ENCODE results near the gene AGPAT3.

The AGPAT3 gene

GRCh38 chr21:43866659-43867331 lies 1.8 kb downstream of the AGPAT3 start:
- peak; percentile 68 for ATAC-seq
- Mint-ChIP-seq H3K4me3 (peak overlapping the region; percentile 74), H3K27me3 (no peaks in the 10 kb centered on the region), H3K9me3 (no peaks in the 10 kb centered on the region), H3K4me1 (peaks cover 42% of the 10 kb centered on the region), H3K36me3 (peaks cover 27% of the 10 kb centered on the region), H3K27ac (peak overlapping the region; percentile 87)

GRCh38 chr21:43867332-43867703 lies 2.3 kb downstream of the AGPAT3 start:
- H3K9me3 Mint-ChIP-seq: no peaks in the 10 kb centered on the region
- H3K4me1 Mint-ChIP-seq: peaks cover 43% of the 10 kb centered on the region
- H3K36me3 Mint-ChIP-seq: peaks cover 27% of the 10 kb centered on the region
- H3K27me3 Mint-ChIP-seq: no peaks in the 10 kb centered on the region
- H3K4me3 Mint-ChIP-seq: peak overlapping the region; percentile 74
- peak overlapping the region; percentile 87 for H3K27ac Mint-ChIP-seq
- no peak for ATAC-seq

GRCh38 chr21:43867948-43868347 lies 2.9 kb downstream of the AGPAT3 start:
- H3K9me3 Mint-ChIP-seq: no peaks in the 10 kb centered on the region
- no peak for ATAC-seq
- H3K36me3 Mint-ChIP-seq: peaks cover 33% of the 10 kb centered on the region
- H3K27me3 Mint-ChIP-seq: no peaks in the 10 kb centered on the region
- peaks cover 49% of the 10 kb centered on the region for H3K4me1 Mint-ChIP-seq
- peak overlapping the region; percentile 87 for H3K27ac Mint-ChIP-seq
- H3K4me3 Mint-ChIP-seq: no peak overlapping the region

GRCh38 chr21:43868461-43868860 lies 3.4 kb downstream of the AGPAT3 start:
- H3K4me3 Mint-ChIP-seq: no peak overlapping the region
- H3K36me3 Mint-ChIP-seq: peaks cover 38% of the 10 kb centered on the region
- no peak for ATAC-seq
- H3K9me3 Mint-ChIP-seq: no peaks in the 10 kb centered on the region
- H3K27ac Mint-ChIP-seq: no peak overlapping the region
- peaks cover 53% of the 10 kb centered on the region for H3K4me1 Mint-ChIP-seq
- H3K27me3 Mint-ChIP-seq: no peaks in the 10 kb centered on the region

GRCh38 chr21:43869486-43870325 lies 4.7 kb downstream of the AGPAT3 start:
- no peak for ATAC-seq
- H3K36me3 Mint-ChIP-seq: peaks cover 51% of the 10 kb centered on the region
- no peak overlapping the region for H3K27ac Mint-ChIP-seq
- no peaks in the 10 kb centered on the region for H3K27me3 Mint-ChIP-seq
- peaks cover 55% of the 10 kb centered on the region for H3K4me1 Mint-ChIP-seq
- H3K9me3 Mint-ChIP-seq: no peaks in the 10 kb centered on the region
- H3K4me3 Mint-ChIP-seq: no peak overlapping the region

GRCh38 chr21:43871487-43871886 lies 6.5 kb downstream of the AGPAT3 start:
- Mint-ChIP-seq H3K27me3 (no peaks in the 10 kb centered on the region), H3K36me3 (peaks cover 68% of the 10 kb centered on the region), H3K9me3 (peaks cover 3% of the 10 kb centered on the region), H3K4me1 (peaks cover 59% of the 10 kb centered on the region), H3K27ac (no peak overlapping the region), H3K4me3 (no peak overlapping the region)
- ATAC-seq: no peak

GRCh38 chr21:43872531-43873197 lies 7.6 kb downstream of the AGPAT3 start:
- H3K9me3 Mint-ChIP-seq: peaks cover 3% of the 10 kb centered on the region
- H3K27ac Mint-ChIP-seq: no peak overlapping the region
- ATAC-seq: no peak
- peaks cover 48% of the 10 kb centered on the region for H3K4me1 Mint-ChIP-seq
- H3K27me3 Mint-ChIP-seq: no peaks in the 10 kb centered on the region
- no peak overlapping the region for H3K4me3 Mint-ChIP-seq
- H3K36me3 Mint-ChIP-seq: peaks cover 62% of the 10 kb centered on the region

GRCh38 chr21:43873673-43874072 lies 8.7 kb downstream of the AGPAT3 start:
- Mint-ChIP-seq H3K4me3 (no peak overlapping the region), H3K27ac (peak overlapping the region; percentile 54), H3K36me3 (peaks cover 72% of the 10 kb centered on the region), H3K27me3 (no peaks in the 10 kb centered on the region), H3K9me3 (peaks cover 3% of the 10 kb centered on the region), H3K4me1 (peaks cover 47% of the 10 kb centered on the region)
- no peak for ATAC-seq

- Mint-ChIP-seq H3K4me3 (no peak overlapping the region), H3K27me3 (no peaks in the 10 kb centered on the region), H3K9me3 (peaks cover 3% of the 10 kb centered on the region), H3K36me3 (peaks cover 67% of the 10 kb centered on the region), H3K27ac (peak overlapping the region; percentile 54), H3K4me1 (peaks cover 42% of the 10 kb centered on the region)
- ATAC-seq: no peak
These were observed 9.2 kb downstream of the AGPAT3 start for GRCh38 chr21:43874085-43874805.

- H3K27ac Mint-ChIP-seq: no peak overlapping the region
- H3K36me3 Mint-ChIP-seq: peaks cover 59% of the 10 kb centered on the region
- peaks cover 60% of the 10 kb centered on the region for H3K4me1 Mint-ChIP-seq
- H3K4me3 Mint-ChIP-seq: no peak overlapping the region
- H3K27me3 Mint-ChIP-seq: no peaks in the 10 kb centered on the region
- ATAC-seq: no peak
- H3K9me3 Mint-ChIP-seq: peaks cover 3% of the 10 kb centered on the region
These were observed 11.6 kb downstream of the AGPAT3 start for GRCh38 chr21:43876605-43877004.

GRCh38 chr21:43877936-43878575 lies 13.0 kb downstream of the AGPAT3 start:
- no peak overlapping the region for H3K27ac Mint-ChIP-seq
- H3K27me3 Mint-ChIP-seq: no peaks in the 10 kb centered on the region
- H3K4me1 Mint-ChIP-seq: peaks cover 60% of the 10 kb centered on the region
- H3K36me3 Mint-ChIP-seq: peaks cover 57% of the 10 kb centered on the region
- peaks cover 3% of the 10 kb centered on the region for H3K9me3 Mint-ChIP-seq
- H3K4me3 Mint-ChIP-seq: no peak overlapping the region
- no peak for ATAC-seq

GRCh38 chr21:43879348-43880110 lies 14.5 kb downstream of the AGPAT3 start:
- no peak overlapping the region for H3K27ac Mint-ChIP-seq
- H3K36me3 Mint-ChIP-seq: peaks cover 43% of the 10 kb centered on the region
- peaks cover 64% of the 10 kb centered on the region for H3K4me1 Mint-ChIP-seq
- no peak overlapping the region for H3K4me3 Mint-ChIP-seq
- no peaks in the 10 kb centered on the region for H3K27me3 Mint-ChIP-seq
- peaks cover 3% of the 10 kb centered on the region for H3K9me3 Mint-ChIP-seq
- ATAC-seq: no peak

- peaks cover 69% of the 10 kb centered on the region for H3K4me1 Mint-ChIP-seq
- H3K27ac Mint-ChIP-seq: no peak overlapping the region
- no peak for ATAC-seq
- peaks cover 34% of the 10 kb centered on the region for H3K36me3 Mint-ChIP-seq
- no peak overlapping the region for H3K4me3 Mint-ChIP-seq
- H3K27me3 Mint-ChIP-seq: no peaks in the 10 kb centered on the region
- peaks cover 2% of the 10 kb centered on the region for H3K9me3 Mint-ChIP-seq
These were observed 15.3 kb downstream of the AGPAT3 start for GRCh38 chr21:43880111-43880985.
